SH-SY5Y (cell line): Measurements from ENCODE around the gene RHBDL1.

ENCODE experiments used
- GATA2 ChIP-seq: IDR thresholded peaks from 2 replicates; pipeline ENCODE4 v1.6.1; 2011; ENCODE audit warnings: mild to moderate bottlenecking, low read depth, low read length
- GATA3 ChIP-seq: IDR thresholded peaks from 2 replicates; pipeline ENCODE4 v1.6.1; 2011; ENCODE audit warnings: low read depth, mild to moderate bottlenecking, low read length, moderate library complexity

DNA sequence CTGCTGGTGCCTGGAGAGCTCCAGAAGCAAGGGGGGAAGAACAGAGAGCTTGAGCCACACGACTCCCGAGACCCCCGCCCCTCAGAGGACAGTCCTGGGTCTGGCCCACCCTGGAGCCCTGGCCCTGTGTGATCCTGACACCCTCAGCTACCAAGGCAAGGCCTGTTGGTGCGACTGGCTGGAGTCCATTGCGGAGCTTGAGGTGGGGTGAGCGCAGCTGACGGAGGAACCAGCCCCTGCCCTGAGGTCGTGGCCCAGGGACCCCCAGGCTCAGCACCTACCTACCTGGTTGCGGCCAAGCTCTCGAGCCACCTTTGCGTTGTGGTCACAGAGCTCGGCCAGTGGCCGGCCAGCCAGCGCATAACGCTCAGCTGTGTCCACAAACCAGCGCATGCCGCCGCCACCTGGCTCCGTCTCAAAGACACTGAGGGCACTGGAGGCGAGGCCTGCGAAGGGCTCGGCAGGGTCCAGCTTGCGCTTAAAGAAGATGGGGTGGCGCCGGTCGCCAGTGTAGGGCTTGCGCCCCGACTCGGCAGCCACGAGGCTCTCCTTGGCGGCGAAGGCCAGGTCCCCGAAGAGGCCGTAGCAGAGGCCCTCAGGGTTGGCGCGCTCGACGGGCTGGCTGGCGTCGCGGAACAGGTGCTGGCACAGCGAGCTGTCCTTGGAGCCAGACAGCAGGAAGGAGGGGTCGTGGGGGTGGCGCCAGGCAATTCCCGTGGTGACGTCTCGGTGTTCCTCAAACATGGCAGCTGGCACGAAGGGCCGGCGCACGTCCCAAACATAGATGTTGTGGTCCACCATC, 11.2 kb downstream of the RHBDL1 start:
- TF ChIP-seq GATA2 (no peak), GATA3 (no peak)
